Activated T-cell treated with anti-CD3 and anti-CD28 coated beads, Interleukin-2, amount 50 U/mL, for 48 hours (primary cell): Measurements from ENCODE around the gene ABCA1.
"Not testable (repeated sequence)": the region's sequence is repeated elsewhere in the genome, so short reads cannot be mapped to it uniquely, and the experiment has no call there.

Experiments used
- DNase-seq, 2 experiments: peaks; one replicate each; pipeline ENCODE4 v3.0.0-alpha.2; 2020

ABCA1 gene

DNA sequence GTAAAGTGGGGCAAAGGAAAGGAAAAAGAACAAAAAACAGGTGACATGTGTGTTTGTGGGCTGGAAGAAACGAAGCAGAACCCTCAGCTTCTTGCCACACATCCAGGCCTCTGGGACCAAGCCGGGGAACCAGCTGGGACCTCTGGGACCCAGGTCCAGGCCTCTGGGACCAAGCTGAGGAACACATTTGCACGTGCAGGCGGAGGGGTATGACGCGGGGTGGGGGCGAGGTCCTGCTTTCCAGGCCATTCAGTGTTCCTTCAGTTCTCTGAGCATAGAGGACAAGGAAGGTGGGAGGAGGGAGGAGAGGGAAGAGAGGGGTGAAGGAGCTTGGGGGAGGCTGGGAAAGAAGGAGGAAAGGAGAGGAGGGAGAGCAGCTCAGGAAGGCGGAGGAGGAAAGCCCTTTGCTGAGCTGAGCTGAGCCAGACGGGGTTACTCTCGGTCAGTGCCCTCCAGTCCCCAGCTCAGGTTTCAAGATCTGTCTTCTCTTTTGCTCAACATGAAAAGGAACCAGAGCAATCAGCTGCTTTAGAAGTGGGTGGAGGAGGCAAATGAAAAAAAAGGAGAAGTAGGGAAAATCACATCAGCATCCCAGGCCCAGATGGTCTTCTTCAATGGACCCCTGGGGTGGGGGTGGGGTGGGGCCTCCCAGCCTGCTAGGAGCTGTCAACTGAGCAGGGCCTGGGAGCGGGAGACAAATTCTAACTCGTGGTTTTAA lies 59.1 kb downstream of the ABCA1 start:
- DNase-seq, result no peak

DNA sequence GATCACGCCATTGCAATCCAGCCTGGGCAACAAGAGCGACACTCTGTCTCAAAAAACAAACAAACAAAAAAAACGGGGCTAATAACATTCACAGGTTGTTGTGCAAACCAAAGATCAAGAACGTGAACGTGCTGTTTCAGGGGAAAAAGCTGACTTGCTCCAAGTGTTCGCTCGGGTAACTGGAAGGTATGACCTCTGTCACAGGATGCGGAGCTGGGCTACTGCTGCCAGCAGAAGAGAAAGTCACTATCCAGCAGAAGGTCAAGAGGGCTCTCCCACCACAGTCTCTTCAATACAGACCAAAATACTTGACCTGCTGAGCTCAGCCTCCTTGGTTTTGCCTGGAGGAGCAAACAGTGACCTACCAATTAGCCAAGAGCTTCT lies 59.7 kb downstream of the ABCA1 start:
- no peak for DNase-seq

DNA sequence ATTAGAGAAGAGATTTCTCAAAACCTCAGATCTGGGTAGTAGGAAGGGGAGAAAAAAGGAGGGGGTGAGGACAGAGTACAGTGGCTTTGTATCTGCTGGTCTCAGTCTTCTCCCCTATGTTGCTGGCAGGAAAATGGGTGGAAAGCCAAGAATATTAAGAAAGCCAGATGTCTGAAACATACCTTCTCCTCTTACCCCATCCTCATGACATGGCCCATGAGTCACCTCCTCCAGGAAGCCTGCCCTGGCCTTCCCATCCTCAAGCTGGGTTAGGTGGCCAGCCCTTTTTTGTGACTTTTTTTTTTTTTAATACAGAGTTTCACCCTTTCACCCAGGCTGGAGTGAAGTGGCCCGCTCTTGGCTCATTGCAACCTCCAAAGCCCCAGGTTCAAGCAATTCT lies 61.8 kb downstream of the ABCA1 start:
- no peak for DNase-seq

DNA sequence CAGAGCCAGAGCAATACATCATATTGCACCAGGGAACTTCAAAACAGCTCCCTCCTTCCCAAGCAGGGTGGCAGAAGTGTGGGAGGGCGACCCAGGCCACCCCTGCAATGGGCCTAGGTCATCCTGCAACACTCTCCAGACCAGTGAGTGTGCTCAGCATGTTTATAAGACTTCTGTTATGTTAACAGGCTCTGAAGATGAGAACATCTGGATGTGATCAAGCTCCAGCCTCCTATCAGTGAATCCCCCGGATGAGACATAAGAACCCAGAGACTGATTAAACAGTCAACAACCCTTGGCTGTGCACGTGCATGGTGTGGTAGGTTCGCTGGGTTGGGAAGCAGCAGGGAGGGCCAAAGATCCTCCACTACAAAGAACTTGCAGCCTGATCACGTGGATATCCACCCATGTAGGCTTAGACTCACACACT lies 63.3 kb downstream of the ABCA1 start:
- no peak for DNase-seq

DNA sequence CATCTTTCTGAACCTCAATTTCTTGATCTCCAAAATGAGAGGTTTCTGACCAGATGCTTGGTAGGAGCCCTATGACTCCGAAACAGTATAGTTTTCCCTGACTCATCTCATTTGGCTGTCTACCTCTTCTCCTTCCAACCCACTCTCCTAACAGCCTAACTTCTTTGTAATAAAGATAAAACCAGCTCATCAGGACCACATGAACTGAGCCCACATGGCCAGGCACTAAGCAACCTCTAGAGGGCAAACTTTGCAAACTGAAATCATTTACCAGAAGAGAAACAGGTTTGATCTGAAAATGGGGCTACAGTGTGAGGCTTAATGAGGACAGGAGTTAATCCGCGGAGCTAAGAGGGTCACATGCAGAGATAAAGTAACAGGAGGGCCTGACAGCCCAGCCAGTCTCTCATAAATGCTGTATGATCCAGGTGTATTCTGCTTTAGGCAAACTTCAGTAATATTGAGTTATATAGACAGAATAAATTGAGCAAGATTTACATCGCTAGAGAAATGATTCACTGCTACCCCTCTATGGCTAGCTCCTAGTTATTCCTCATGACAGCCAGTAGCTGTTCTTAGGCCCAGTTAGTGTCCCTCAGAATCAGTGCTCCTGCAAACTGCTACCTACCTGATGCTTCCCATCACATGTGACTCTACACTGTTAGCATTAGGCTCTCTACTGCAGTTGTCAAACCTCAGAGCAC lies 64.6 kb downstream of the ABCA1 start:
- peak; percentile 50 to 59 for DNase-seq

DNA sequence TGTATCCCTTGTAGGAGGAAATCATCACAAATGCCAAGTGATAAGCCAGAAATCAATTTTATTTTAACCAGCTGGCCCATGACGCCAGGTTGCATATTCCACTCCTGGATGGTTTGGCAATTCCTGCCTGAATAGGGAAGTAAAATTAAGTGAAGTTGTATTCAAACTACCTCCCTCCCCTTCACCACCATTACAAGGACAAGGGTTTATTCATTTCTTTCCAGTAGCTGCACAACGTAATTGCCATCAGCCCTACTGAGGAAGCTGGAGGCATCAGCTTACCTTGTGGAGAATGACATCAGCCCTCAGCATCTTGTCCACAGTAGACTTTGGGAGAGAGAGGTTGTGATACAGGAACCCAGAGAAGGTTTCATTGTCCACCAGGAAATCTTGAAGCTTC lies 66.6 kb downstream of the ABCA1 start:
- DNase-seq, result no peak

DNA sequence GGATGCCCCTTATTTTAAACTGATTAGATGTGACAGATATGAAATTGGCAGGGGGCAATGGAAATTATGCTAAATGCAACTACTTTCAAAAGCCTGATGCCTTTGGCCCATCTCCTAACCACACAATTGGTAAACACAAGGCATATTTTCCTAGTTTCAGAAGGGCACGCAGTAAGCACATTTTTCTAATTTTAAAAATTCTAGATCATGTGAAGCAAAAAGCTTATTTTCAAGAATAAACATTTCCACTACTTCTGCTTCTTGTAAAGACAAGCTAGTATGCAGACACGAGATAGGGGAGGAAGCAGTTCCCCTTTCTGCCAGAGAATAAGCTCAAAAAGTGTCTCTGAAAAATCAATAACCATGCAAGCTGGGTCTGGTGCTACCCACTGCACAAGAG lies 67.7 kb downstream of the ABCA1 start:
- no peak for DNase-seq

DNA sequence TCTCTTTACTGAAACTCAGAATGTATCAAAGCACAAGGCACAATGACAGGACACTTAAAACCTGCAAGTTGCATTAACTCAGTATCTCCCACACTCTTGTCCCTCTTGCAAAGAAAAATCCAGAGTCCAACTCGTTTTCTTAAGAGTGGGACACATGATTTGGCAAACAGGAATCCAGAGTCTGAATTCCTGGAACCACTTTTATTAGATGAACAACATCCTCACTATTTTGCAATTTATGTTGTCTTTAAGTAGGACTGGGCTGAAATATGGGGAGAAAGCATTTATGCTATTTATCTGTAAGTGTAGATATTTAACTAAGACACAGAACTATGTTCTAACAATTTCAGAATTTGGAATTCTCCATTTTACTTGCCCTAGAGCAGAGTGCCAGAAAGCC lies 69.1 kb downstream of the ABCA1 start:
- DNase-seq, result no peak

DNA sequence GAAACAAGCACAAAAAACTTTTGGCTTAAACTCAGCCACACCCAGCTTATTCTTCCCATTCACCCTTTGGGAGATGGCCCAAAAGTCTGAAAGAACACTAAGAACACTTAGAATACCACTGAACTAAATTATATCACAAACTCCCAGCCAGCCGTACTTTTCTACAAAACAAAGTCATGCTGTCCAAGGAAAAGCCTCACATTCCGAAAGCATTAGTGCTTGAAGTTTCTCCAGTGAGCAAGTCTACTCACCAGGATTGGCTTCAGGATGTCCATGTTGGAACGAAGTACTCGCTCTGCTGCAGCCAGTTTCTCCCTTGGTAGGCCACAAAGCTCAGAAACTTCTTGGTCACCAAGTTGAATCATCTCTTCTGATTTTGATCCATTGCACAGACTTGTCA lies 69.7 kb downstream of the ABCA1 start:
- DNase-seq, result no peak

DNA sequence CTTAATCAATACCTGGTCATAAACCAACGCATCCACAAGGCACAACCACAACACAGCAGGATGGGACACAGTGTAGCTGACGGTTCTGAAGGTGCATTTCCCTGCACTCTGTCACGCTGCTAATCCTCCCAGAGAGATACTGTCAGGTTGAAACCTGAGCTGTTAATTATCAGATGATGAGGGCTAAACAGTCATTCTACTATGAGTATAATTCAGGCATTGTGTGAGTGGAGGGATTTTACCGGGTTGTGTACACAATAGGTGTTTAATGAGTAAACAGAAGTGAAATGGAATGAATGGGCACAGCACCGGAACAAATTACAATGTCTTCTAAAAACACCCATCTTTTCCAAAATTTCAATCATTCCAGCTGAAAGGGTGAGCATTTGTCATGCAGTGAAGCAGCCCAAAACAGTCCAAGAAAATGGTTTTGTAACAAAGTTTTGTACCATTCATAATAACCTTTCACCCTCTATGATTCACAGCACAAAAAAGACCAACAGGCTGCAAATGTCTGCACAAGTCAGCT lies 71.5 kb downstream of the ABCA1 start:
- DNase-seq, result no peak

DNA sequence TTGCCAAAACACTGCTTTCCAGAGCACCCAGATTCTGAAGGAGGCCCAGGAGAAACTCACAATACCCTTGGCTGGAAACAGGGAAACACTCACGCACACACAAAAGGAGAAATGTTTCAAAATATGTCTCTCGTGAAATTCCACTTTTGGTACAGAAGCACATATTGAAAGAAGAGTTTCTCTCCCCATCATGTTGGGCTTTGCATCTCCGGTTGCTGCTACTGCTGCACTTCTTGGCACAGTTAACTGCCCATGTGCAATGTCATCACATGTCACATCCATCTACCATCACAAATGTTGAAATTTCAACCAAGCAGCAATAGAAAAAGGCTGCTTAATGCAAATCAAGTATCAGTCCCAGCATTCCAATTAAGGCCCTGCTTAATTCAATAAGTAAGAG lies 72.1 kb downstream of the ABCA1 start:
- no peak for DNase-seq

DNA sequence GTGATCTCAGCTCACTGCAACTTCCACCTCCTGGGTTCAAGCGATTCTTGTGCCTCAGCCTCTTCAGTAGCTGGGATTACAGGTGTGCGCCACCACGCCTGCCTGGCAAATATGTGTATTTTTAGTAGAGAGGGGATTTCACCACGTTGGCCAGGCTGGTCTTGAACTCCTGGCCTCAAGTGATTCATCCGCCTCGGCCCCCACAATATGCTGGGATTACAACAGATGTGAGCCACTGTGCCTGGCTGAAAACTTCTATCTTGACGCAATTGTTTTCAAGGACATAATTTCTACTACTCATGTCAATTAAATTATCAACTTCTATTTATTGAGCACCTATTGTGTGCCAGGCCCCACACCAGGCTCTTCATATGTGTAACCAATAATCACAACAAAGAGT lies 72.7 kb downstream of the ABCA1 start:
- not testable (repeated sequence) for DNase-seq

DNA sequence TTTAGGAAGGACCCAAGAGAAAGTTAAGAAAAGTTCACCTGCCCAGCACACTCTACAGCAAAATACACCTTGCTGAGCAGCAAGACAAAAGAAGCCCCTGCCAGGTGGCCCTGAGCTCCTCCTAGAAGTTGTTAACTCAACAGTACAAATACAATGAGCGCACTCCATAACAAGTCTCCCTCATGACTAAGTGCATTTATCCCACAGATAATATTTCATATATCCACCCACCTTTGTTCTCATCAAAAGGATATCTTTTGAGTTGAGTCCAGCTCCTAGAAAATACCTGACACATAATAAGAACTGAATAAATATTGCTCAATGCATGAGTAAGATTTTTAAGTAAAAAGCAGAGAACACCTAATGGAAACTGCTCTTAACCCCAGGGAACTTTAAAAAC lies 73.3 kb downstream of the ABCA1 start:
- no peak for DNase-seq

DNA sequence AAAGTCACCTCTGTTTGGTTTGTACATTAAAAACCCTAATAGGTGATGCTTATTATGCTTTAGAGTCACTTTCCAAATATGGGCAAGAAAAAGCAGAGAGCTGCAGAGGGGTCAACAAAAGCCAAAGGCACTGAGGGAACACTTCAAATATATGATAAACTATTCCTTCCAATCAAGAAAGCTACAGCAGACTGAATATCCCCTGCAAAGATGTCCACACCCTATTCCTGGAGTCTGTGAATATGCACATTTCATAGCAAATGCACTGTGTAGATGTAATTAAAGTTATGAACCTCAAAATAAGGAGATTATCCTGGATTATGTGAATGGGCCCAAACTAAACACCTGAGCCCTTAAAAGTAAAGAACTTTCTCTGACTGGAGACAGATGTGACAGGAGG lies 74.3 kb downstream of the ABCA1 start:
- DNase-seq, result no peak

DNA sequence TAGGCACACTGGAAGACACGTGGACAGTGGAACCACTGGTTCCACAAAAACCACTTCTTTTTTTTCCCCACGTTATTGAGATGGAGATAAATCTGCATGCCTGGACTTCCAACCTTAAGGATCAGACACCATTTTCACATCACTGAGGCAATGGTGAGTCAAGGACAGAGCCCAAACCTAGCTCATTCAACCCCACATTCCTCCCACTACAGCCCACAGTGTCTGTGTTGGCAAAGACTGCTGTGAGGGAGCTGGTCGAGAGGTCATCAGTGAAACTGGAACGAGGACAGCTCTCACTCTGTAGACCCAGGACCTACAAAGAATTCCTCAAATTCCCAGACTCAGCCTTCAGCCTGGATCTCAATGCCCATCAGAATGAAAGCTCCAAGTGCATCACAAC lies 74.8 kb downstream of the ABCA1 start:
- no peak for DNase-seq

DNA sequence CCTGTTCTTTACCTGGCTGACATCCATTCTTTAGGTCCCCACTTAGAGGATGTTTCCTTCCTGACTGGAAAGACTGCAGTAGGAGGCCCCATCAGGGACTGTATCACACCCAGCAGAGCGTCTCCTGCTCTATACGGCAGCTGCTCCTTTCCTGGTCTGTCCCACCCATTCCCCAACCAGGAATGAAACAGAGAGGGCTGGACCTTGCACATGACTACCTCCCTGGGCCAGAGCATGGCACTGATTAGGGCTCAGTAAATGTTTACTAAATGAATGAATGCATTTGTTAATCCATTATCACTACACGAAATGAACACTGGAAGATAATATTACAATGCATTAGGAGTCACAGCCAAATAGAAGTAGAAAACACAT lies 76.4 kb downstream of the ABCA1 start:
- no peak for DNase-seq

DNA sequence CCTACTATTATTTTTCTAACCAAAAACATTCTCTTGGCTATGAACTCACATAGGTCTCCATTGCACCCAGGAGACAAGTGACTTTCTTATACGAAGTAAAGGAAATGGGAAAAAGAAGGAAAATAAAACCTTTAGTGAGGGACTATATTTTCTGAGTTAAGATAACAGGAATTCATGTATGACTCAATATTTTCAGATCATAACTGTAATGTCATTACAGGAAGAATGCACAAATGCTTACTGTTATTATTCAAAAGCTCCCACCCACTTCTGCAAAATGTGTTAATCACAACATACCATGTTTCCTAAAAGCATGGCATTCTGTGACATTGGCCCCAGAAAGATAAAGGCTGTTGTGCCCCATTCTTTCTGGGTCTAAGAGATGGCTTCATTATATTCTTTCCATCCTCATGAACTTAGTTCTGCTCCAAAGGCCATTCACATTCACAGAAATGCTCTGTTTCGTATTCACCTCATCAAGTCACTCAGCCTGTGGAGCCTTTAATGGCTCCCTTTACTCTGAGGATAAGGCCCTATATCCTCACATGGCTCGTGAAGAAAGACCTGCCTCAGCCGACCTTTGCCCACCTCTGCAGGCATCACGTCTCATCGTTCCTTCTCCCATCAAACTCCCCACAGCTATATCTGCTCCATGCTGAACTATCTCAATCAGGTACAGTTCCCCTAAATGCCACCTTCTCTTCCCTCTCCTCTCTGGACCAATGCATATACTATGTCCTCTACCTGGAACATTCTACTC lies 77.0 kb downstream of the ABCA1 start:
- DNase-seq, result no peak

DNA sequence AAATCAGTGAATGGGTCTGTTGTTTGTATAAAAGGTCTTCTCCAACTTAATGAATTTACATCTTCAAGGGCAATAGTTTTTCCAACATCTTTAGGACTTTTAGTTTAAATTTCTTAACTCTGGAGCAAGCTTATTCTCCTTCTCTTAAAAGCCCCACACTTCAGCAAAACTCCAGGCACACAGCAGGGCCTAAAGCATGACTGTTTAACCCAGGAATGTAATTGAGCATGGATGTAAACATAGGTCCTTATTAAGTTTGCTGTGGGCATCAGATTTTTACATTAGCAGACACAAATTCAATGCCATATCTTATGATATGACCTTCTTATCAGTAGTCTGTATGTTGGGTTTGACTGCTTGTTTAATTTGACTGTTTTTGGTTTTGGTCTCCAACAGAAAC lies 78.9 kb downstream of the ABCA1 start:
- DNase-seq, result no peak

DNA sequence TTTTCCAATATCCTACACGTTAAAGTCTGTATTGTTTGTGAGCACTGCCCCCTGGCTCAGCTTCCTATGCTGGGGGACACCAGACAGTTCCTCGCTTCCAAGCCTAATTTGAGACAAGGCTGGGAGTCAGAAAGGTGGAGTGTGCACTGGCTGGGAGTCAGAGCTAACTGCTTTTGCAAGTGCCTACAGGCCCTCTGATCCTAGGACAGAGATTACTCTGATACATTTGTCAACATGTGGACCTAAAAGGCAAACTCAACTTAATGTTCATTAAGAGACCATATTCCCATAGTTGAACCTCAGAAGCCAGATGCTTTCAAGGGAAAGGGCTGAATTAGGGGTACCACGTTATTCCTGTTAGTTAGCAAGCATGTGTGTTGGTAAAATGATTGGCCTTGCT lies 83.2 kb downstream of the ABCA1 start:
- no peak for DNase-seq

DNA sequence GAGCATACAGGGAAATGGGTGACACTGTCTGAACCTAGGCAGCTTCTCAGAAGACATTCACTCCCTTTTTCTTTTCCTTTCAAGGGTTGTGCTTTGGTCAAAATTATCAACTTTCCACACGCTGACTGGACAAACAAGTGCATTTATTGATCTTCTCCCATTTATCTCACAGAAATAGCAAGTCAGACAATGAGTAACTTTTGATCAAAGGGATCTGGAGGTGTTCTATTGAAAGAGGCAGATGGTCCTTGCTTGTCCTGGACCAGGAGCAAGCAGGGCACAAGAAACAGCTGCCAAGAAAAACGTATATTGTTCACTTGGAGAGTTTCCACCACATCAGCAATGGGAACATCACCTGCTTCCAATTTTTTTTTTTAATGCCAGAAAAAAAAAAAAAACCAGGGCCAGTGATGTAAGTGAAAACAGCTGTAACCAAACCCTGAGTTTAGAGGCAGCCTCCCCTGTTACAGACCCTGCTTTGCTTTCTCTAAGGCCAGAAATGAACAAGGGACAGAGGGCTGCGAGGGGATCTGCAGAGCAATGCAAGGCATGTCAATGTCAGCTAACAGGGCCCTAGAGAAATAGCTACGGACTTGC lies 84.2 kb downstream of the ABCA1 start:
- no peak for DNase-seq

DNA sequence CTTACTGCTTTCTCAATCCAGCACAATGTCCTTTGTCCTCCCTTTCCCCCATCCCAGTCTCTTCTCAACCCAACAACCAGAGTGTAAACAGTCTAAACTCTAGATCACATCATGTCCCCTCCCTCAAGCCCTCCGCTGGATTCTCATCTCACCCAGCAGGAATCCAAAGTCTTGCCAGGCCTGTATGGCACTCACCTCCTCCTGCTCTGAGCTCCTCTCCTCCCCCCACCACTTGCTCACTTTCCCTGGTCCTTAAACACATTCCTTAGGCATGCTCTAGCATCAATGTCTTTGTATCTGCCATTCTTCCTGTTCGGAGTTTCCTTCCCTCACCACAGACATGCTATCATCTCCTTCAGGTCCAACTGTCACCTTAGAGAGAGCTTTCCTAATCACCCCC lies 85.3 kb downstream of the ABCA1 start:
- no peak for DNase-seq

DNA sequence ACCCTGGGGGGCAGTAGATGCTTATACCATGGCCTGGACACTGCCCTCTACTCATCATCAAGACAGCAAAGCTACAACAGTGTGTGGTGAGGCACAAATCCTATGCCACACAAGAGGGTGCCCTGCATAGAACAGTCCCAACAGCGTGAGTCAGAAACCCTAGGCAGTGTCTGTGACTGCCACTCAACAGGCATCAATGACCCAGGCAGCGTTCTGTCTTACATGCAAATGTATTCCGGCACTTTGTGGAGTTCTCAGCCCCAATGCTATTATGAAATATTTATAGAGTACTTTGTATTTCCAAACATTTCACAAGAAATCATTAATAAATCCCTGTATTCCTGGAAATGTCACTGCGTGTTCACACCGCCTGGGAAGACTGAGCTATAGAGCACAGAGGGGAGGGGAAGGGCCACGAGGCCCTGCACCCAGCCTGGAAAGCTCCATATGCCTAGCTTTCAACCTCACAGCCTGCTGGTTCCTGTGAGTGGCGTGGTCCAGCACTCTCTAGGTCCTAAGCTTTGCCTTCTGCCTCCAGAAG lies 86.3 kb downstream of the ABCA1 start:
- no peak for DNase-seq

DNA sequence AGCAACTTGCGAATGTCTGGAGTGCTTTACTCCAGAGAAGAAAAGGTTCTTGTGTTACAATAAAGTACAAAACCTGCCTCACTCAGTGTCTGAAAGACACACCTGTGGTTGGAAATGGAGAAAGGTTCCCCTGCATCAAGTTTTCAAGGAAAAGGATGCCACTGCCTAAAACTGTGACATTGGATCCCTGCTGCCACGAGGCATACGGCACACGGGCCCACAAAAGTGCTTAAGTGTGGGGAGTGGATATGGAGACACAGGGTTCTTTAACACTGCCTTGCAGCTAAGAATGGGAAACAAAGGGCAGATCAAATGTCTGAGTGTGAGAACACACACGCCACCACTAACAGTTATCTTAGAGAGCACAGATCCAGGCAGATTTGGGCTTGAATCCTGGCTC lies 89.0 kb downstream of the ABCA1 start:
- no peak for DNase-seq
